Upper lobe of right lung (tissue), 1 donor: ENCODE results near the gene NSD1. TPM values are rescaled to one million over a fixed set of nuclear protein-coding genes. Genes with fewer than 3 reads are reported as not detected.

Source experiments
- ATAC-seq: fragments of 200-7000 bp; cut with Tn5 transposase; one replicate; pipeline ENCODE4 v1.9.1; 2020; ENCODE audit warnings: mild to moderate bottlenecking, moderate library complexity
- DNase-seq: peaks from one replicate; pipeline ENCODE4 v3.0.0-alpha.2; 2020
- H3K27ac ChIP-seq: fragments of 200-600 bp; one replicate; pipeline ENCODE4 v1.8.0; 2022
- H3K27me3 ChIP-seq: fragments of 200-600 bp; one replicate; pipeline ENCODE4 v1.8.0; 2022; ENCODE audit warnings: mild to moderate bottlenecking
- H3K36me3 ChIP-seq: fragments of 200-600 bp; one replicate; pipeline ENCODE4 v1.8.0; 2022
- H3K4me1 ChIP-seq: fragments of 200-600 bp; one replicate; pipeline ENCODE4 v1.8.0; 2022
- H3K4me3 ChIP-seq: fragments of 200-600 bp; one replicate; pipeline ENCODE4 v1.8.0; 2022; ENCODE audit warnings: mild to moderate bottlenecking
- H3K9me3 ChIP-seq: fragments of 200-600 bp; one replicate; pipeline ENCODE4 v1.8.0; 2022
- CTCF ChIP-seq: fragments of 200-600 bp; IDR thresholded peaks from one replicate; pipeline ENCODE4 v1.8.0; 2022; ENCODE audit warnings: antibody characterized with exemption
- intact Hi-C: fragments of 100-400 bp; cut with DNase I; formaldehyde crosslinking; loops from one replicate; pipeline ENCODE4 v1.11.0; 2022
- total RNA-seq: library from RNA; stranded (reverse); fragmentation: NEBNext Ultra II Directional; extraction: Animal tissue kit (Norgen Biotek cat#: 25700); gene quantifications from one replicate; pipeline ENCODE4 v1.2.1, GENCODE V29; 2021
- donor health status: DM: no; HTN: yes; CAD: no; lungs with severe emphysema.

NSD1 gene
- total RNA-seq, 1 donor from 2014 or later = 67.7 TPM

- H3K4me3 ChIP-seq = peak overlapping the region; percentile 87
- peak; percentile 82 for DNase-seq
- no peaks in the 10 kb centered on the region for H3K9me3 ChIP-seq
- no peaks in the 10 kb centered on the region for H3K27me3 ChIP-seq
- H3K4me1 ChIP-seq = peaks cover 36% of the 10 kb centered on the region
- TF ChIP-seq CTCF = no peak
- intact Hi-C loops = no loop called here
- peak; percentile 59 for ATAC-seq
- peaks cover 40% of the 10 kb centered on the region for H3K36me3 ChIP-seq
- H3K27ac ChIP-seq = peak overlapping the region; percentile 90
These were observed 502 bp downstream of the NSD1 start for GRCh38 chr5:177133853-177134696.

- DNase-seq = no peak
- no peak for TF ChIP-seq CTCF
- ATAC-seq = no peak
- Histone ChIP-seq H3K4me3 (peak overlapping the region; percentile 87), H3K9me3 (no peaks in the 10 kb centered on the region), H3K27ac (peak overlapping the region; percentile 90), H3K36me3 (peaks cover 43% of the 10 kb centered on the region), H3K27me3 (no peaks in the 10 kb centered on the region), H3K4me1 (peaks cover 38% of the 10 kb centered on the region)
- intact Hi-C loops = no loop called here
These were observed 1.2 kb downstream of the NSD1 start for GRCh38 chr5:177134697-177135225.

DNA sequence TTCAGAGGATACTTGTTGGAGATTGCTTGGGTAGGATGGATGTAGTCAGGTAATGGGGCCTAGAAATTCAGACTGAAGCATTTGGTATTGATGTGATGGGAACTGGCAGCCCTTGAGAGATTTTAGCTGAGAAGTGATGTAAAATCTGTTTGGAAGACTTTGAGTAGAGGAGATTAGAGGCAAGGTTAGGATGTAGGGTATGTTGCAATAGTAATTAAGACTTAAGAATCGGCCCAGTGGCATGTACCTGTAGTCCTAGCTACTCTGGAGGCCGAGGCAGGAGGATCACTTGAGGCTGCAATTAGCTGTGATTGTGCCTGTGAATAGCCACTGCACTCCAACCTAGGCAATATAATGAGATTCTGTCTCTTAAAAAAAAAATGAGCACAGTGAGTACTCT is 6.7 kb downstream of the NSD1 start:
- Histone ChIP-seq H3K4me3 (no peak overlapping the region), H3K4me1 (peaks cover 35% of the 10 kb centered on the region), H3K27ac (no peak overlapping the region), H3K27me3 (no peaks in the 10 kb centered on the region), H3K36me3 (peaks cover 91% of the 10 kb centered on the region), H3K9me3 (no peaks in the 10 kb centered on the region)
- intact Hi-C loops = no loop called here
- TF ChIP-seq CTCF = no peak
- DNase-seq (no peak), ATAC-seq (no peak)

GRCh38 chr5:177141496-177141895 is 7.9 kb downstream of the NSD1 start:
- no peak overlapping the region for H3K27ac ChIP-seq
- H3K27me3 ChIP-seq = no peaks in the 10 kb centered on the region
- H3K9me3 ChIP-seq = no peaks in the 10 kb centered on the region
- H3K4me3 ChIP-seq = no peak overlapping the region
- peaks cover 91% of the 10 kb centered on the region for H3K36me3 ChIP-seq
- H3K4me1 ChIP-seq = peaks cover 23% of the 10 kb centered on the region
- no peak for TF ChIP-seq CTCF
- ATAC-seq = no peak
- intact Hi-C loops = no loop called here
- no peak for DNase-seq

DNA sequence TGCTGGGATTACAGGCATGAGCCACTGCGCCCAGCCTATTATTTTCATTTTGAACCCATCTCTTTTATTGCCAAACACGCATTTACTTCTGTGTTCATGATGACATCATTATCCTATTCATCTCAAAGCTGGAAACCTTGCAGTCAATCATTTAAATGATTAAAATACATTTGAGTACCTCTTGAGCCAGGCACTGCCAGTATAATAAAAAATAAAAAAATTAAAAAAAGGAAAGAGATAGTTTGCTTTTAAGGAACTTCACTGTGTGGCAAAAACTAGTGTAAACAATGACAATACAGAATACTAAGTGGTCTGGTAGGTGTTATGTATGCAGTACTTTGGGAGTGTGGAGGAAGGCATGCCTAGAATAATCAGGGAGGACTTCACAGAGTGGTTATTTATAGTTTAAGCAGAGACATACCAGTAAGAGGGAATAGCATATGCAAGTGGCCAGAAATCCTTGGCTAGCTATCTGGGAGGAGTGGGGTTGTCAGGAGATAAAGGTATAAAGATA is 8.6 kb downstream of the NSD1 start:
- no peaks in the 10 kb centered on the region for H3K9me3 ChIP-seq
- peaks cover 91% of the 10 kb centered on the region for H3K36me3 ChIP-seq
- intact Hi-C loops = no loop called here
- DNase-seq (no peak), ATAC-seq (peak; percentile 23)
- H3K4me3 ChIP-seq = no peak overlapping the region
- no peak overlapping the region for H3K27ac ChIP-seq
- TF ChIP-seq CTCF = no peak
- no peaks in the 10 kb centered on the region for H3K27me3 ChIP-seq
- H3K4me1 ChIP-seq = peaks cover 17% of the 10 kb centered on the region
